WTC11 (cell line): Measurements from ENCODE around the gene ITFG1.

Source experiments
- ATF3 ChIP-seq: sonication (generic); formaldehyde crosslinking; conservative IDR thresholded peaks from 2 replicates; pipeline ENCODE4 v1.8.1; 2022; ENCODE audit warnings: mild to moderate bottlenecking, missing genetic modification reagents
- CTCF ChIP-seq: fragments of 200-600 bp; IDR thresholded peaks from 2 replicates; pipeline ENCODE4 v1.8.0; 2022; ENCODE audit warnings: antibody characterized with exemption
- KAT7 ChIP-seq: sonication (generic); formaldehyde crosslinking; IDR thresholded peaks from 2 replicates; pipeline ENCODE4 v1.8.1; 2023; ENCODE audit warnings: missing genetic modification reagents, mild to moderate bottlenecking, borderline replicate concordance
- TEAD1 ChIP-seq: sonication (generic); formaldehyde crosslinking; IDR thresholded peaks from 2 replicates; pipeline ENCODE4 v1.8.0; 2022; ENCODE audit warnings: mild to moderate bottlenecking, missing genetic modification reagents

DNA sequence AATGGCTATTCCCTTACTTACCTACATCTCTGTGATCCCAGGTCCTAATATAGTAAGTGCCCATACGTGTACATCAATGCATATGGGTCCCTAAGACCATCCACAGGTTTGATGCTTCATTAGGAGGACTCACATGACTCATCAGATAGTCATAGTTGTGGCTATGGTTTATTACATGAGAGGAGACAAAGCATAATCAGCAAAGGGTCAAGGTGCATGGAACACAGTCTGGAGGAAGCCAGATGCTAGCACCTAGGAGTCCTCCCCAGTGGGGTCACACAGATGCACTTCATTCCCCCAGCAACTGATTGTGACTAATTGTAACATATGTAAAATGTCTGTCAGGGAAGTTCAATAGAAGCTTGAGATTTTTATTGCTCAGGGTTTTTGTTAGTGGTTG is 43.1 kb upstream of the ITFG1 start:
- TF ChIP-seq TEAD1 (CRISPR knock-in tag) (no peak), CTCF (no peak), KAT7 (CRISPR knock-in tag) (no peak), ATF3 (CRISPR knock-in tag) (no peak)
